UCSD-AML1 (cell line): ENCODE data around the gene MAGI2.
"Not testable (repeated sequence)": the region's sequence is repeated elsewhere in the genome, so short reads cannot be mapped to it uniquely, and the experiment has no call there.

Source experiments
- DNase-seq: peaks from one replicate; lab custom pipeline; 2025; ENCODE audit not compliant: unreplicated experiment; lab: John Stamatoyannopoulos, UW

MAGI2 gene

DNA sequence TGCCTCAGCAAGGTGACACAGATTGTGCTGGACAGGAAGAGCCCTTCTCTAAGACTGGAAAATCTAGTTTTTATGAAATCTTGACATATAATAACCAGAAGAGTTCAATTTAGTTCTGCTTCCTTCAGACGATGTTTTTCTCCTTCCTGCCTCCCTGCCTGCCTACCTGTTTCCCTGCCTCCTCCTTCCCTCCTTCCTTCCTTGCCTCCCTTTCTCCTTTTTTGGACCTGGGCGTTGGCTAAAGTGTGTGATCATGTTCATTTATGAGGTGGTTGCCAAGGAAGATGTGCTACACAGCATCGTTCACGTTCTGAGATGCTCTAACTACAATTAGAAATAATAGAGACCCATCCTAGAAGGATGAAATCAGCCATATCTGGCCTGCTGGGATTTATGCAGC is 1430.3 kb downstream of the MAGI2 start:
- DNase-seq, result no peak

DNA sequence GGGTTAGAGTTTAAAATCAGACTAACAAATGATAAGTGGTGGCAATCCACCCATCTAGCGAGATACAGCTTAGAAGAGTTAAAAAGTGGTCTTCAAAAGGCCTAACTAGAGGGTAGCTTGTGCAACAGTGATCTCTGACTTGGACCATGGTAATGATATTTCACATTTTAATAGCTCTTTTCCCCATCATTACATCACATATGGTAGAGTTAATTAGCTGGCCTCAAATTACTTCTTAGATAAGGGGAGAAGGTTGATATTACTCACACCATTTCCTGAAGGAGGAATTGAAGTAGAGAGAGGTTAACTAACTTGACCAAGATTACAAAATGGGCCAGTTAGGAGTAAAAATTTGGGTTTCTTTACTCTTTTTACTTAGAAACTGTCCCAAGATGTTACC is 1431.3 kb downstream of the MAGI2 start:
- DNase-seq, result no peak

DNA sequence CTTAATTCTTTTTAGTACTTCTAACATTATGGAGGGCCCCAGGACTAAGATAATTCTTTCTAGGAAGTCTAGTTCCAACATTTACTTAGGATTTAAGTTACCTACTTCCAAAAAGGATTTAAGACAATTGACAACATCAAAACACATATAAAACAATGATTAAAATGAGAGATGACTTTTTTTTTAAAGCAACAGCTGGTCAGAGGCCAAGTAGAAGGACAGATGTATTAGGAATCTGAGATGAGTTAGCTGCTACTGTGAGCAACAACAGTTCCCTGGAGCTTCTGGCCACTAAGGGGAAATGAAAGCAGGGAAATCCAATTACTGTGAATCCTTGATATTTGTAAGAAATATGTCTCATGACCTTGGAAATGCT is 1432.6 kb downstream of the MAGI2 start:
- no peak for DNase-seq

DNA sequence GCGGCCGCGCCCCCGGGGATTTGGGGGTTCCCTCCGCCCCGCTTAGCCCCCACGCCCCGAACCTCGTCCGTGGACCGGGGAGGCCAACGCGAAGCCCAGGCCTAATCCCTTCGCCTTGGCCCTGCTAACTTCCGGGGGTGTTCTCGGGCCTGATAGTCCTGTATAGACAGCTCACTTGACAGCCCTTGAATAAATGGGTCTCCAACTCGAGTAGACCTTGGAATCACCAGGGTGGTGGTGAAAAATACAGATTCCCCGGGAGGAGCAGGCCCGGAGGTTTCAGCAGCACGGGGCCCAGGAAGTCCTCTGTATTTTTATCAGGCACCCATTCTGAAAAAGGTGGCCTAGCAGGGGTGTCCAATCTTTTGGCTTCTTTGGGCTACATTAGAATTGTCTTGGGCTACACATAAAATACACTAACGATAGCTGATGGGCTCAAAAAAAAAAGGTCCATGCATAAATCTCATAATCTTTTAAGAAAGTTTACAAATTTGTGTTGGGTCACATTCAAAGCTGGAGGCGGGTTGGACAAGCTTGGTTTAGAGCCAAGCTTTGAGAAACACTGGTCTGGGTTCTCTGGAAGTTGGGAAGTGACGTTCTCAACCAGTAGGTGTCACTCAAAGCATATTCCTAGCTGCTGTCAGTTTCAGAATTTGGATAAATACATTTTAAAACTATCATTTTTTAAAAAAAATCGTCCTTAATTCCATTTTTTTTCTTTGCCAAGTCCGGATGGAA is 1433.2 kb downstream of the MAGI2 start:
- peak; percentile 16 for DNase-seq

DNA sequence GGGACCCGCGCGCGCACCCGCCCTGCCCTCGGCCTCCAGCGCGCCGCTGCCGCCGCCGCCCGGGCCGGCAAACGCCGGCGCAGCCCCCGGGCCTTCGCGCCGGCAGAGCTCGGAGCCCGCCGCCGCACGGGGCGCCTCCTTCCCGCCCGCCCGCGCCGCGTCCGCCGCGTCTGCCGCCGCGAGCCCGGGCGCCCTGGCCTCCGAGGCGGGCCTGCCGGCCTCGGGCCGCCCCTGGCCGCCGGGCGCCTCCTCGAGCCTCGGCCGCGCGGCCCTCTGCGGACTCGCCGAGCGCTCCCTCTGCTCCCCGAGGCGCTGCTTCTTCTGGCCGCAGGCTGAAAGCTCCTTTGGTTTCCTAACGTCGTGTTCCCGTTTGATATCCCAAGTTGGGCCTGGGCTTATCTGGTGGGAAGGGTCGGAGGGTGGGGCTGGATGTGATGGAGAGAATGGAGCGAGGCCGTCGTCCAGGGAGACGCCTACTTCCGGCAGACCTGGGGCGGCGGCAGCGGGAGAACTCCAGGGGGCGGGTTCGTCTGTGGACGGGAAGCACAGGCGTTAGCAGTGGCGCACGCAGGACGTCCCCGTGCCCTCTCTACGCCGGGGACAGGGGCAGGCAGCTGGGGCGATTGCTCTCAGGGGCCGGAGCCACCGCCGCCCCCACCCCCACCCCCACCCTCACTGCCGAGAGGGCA is 1433.9 kb downstream of the MAGI2 start:
- DNase-seq, result peak; percentile 48

DNA sequence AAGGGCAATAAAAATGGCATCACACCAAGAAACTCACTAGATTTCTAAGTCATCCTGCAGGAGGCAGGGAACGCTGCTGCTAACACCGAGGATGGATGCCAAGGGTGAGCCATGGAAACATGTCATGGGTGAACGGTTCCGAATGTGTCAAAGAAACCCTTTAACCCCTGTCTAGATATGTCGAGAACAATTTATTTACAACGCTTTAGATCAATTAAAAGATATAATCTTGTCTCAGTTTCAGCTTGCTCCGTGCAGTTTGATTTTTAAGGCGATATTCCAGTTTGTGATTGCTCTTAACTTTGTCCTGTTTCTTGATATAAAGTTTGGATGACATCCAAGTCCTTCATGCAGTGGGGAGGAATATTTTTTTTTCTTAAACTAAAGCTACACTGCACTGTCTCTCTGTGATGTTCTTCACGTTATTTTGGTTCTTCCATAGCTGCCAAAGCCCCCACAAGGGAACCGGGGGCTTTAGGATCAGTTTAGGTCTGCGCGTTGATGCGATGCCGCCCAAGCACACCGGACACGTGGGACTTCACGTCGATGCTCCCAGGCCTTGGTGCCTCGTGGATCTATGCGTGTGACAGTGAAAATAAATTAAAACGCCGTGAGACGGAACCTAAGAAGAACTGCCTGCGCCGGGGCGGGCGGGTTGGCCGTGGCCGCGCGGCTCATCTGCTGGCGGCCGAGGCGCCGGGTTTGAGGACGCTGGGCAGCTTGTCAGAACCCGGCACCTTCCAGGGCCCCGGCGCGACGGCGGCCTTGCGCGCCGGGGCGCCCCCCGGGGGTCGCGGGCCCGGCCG is 1434.6 kb downstream of the MAGI2 start:
- DNase-seq, result no peak

DNA sequence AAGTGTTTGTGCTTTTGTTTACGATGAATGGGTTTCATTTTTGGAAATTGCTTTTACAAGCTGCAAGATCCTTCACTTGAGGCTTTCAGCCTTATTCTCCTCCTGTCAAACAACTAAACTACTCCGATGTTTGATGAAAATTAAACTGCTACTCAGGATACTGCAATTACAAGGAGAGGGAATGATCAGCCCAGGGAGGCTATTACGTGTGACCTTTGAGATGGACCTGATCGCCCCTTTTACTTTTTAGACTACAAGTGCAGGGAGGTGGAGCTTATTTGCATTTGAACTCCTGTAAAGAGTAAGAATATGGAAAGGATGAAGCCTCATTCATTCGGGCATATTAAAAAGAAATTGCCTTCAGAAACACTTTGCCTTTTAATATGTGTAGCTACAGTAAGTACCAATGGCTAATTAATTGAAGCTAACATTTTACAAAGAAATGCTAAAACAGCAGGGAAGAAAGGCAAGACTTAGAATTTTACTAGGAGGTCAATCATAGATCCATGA is 1435.8 kb downstream of the MAGI2 start:
- DNase-seq, result no peak

DNA sequence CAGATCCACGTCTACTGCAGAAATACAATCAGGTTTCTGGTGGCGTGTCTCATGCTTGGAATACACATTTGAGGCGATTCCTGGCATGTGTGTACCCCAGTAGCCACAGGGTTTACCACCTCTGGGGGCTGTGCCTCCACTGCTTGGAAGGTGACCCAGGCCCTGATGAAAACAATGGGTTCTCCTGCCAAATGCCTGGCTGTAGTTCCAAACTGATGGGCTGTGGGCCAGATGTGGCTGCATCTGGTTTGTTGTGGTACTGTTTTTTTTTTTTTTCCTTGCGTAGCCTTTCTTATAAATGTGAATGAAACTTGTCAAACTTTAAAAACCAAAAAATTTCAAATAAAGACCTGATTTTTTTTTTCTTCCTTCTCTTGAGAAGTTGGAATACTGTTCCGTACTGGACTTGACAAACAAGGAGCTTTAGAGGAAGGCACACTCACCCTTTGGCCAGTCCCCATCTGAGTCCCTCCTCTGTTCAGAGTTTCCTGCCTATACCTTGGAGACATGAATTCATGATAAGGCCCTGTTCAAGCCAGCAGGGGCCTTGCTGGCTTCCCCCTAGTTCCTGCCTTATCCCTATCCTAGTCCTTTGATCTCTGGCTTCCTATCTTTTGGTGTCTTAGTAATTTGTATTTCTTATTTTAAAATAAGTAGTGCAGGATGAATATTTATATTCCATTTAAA is 1437.8 kb downstream of the MAGI2 start:
- DNase-seq, result no peak

DNA sequence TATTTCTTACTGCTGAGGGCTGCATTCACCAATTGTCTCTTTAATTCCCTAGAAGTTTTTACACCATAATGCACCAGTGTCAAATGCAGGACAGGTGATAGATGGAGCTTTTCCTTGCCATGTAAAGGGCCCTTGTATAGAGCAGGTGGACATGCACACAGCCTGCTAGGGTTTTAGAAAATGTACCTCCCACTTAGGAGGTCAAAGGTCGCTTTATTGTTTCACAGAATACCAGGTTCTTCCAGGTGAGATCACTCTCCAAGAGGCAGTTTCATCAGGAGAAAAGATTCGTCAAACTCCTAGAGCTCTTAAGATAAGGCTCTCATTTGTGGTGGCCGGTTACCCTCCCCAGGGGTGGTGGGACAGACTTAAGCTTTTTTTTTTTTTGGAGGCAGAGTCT is 1439.1 kb downstream of the MAGI2 start:
- no peak for DNase-seq

DNA sequence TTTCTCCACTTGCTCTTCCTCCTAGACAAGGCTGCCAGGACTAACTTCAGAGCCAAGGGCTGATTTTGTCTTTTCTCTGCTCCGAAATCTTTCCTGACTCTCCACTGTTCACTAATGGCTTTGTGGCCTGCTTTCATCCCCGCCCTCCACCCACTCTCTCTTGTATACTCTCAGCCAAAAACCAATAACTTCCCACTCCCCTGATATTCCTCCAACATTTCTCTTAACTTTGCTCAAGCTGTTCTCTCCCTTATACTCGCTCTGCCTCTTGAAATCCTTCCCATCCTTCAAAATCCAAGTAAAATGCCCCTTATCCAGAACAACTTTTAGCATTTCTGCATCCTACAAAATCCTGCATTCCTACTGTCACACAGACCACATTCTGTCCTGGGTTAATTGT is 1440.1 kb downstream of the MAGI2 start:
- DNase-seq, result no peak

DNA sequence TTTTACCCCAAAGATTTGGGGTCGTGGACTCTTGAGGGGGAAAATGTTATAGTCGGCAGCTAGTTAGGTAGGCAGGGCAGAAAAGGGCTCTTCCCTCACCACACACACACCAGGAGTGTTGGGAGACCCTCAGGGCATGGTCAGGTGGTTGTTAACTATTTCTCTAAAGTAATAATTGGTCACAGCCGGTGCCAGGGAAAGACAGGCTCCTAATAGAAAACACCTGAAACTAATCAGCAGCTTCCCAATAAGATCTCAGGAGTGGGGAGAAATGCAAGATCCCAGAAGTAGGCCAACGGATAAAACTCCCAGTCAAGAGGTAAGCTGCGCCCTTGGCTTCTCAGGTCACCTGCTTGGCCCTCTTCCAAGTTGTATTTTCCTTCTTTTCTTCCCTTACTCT is 1441.8 kb downstream of the MAGI2 start:
- DNase-seq, result no peak

DNA sequence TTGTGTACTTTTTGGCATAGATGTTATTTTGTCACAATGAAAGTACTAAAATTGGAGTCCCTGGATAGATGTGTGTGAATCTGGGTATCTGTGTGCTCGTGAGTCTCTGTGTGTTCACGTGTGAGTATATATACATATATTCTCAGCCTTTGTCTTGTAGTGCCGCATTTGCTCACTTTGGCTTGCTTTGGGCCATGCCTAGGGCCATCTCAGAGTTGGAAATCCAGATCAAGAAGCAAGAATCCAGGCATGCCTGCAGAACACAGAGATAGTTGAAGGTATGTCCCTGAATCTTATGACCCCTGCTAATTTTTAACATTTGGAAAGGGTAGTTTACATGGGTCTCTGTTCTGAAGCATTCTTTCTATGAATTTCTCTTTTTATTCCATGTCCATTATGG is 1446.2 kb downstream of the MAGI2 start:
- DNase-seq, result no peak

DNA sequence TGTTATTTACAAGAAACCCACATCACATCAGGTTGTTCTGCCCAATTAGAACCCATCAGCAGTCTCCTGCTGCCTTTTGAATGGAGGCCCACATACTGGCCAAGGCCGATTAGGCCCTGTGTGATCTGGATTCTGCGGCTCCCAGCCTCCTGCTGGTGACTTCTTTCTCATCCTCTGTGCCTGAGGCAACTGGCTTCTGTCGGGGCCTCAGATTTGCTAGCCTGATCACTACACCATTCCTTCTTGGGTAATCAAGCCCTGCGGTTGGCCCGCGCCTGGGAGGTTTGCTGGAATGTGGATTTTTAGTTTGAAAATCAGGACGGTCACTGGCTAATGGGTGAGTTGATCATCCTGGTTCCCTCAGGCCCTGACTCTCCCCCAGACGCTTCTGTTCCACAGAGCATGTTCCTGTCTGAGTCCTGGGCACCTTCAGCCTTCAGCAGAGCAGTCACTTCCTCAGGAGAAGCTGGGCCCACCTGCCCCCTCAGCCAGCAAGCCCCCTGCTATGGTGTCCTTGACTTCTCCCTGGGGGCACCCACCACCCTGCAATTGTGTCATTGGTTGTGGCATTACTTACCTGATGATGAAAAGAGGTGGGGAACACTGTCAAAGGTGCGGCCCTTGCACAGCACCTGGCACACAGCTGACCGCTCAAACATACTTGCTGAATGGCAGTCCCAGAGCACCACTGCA is 1447.3 kb downstream of the MAGI2 start:
- no peak for DNase-seq

DNA sequence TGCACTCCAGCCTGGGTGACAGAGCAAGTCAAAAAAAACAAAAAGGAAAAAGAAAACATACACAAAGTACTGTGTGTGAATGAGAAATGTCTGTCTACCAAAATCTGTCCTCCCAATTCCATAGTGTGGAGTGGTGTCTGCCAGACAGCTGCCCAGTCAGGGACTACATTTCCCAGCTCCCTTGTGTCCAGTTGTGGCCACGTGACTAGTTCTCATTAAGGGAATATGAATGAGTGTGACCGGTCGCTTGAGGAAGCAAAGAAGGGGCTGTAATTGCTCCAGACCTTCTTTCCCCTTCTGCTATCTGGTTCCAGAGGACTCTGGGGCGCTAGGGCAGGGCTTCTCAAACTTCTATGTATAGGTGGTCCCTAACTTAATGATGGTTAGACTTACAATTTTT is 1450.8 kb downstream of the MAGI2 start:
- no peak for DNase-seq

DNA sequence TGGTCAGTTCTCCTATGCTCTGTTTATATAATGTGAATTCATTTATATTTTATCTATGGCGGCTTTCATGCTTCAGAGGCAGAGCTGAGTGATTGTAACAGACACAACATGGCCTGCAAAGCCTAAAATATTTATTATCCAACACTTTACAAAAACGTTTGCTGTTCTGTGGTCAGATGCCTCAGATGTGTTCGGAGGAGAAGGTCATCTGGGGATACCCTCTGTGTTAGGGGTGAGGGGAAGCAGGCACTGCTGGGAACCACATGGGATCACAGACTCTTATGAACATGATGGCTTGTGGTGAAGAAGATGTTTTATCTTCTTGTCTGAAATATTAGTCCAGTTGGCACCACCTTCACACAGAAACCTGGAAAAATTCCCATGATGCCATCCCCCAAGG is 1451.4 kb downstream of the MAGI2 start:
- no peak for DNase-seq

DNA sequence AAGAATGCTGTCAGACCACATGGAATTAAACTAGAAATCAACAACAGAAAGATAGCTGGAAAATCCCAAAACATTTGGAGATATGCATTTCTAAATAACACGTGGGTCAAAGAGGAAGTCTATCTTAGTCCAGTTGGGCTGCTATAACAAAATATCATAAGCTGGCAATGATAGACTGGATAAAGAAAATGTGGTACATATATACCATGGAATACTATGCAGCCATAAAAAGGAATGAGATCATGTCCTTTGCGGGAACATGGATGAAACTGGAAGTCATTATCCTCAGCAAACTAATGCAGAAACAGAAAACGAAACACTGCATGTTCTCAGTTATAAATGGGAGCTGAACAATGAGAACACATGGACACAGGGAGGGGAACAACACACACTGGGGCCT is 1454.3 kb downstream of the MAGI2 start:
- not testable (repeated sequence) for DNase-seq

DNA sequence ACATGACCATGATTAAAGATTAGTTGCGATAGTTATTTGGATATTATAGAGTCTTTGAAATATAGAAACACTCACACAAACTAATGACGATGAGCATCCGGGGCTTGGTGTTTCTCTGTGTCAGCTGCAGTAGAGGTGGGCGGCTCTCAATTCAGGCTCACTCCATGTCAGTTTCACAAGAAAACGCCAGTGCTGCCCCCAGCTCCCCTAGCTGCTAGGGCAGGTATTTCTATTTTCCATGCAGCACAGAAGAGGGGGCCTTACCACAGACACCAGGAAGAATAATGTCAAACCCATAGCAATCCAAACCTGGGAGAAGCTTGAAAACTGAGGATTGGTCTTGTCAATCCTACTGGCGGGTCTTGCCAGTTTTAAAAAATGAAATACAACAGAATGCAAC is 1457.8 kb downstream of the MAGI2 start:
- no peak for DNase-seq

DNA sequence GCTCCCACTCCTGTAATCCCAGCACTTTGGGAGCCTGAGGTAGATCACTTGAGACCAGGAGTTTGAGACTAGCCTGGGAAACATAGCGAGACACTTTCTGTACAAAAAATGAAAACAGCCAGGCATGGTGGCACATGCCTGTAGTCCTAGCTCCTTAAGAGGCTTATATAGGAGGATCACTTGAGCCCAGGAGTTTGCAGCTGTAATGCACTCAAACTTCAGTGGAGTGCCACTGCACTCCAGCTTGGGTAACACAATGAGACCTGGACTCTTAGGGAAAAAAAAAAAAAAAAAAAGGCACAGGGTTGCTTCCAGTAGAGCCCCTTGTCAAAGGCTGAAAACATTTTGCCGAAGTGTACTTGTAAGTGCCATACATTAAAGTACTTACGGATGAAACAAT is 1459.6 kb downstream of the MAGI2 start:
- no peak for DNase-seq

DNA sequence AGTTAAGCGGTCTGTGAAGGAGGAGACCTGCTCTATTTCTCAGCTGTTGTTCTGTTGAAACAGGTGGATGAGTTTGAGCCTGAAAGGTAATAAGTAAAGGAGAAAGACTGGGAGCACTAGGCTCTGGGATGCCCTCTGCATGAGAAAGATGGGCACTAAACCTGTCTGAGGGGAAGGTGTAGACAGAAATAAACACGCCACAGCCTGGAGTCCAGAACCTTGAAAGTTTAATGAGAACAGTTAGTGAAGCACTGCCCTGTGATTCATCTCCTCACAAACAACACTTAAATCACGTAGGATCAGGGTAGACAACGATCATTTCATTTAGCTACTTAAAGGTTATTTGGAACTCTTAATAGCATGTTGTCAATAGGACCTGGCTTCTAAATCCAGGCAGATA is 1461.8 kb downstream of the MAGI2 start:
- no peak for DNase-seq

DNA sequence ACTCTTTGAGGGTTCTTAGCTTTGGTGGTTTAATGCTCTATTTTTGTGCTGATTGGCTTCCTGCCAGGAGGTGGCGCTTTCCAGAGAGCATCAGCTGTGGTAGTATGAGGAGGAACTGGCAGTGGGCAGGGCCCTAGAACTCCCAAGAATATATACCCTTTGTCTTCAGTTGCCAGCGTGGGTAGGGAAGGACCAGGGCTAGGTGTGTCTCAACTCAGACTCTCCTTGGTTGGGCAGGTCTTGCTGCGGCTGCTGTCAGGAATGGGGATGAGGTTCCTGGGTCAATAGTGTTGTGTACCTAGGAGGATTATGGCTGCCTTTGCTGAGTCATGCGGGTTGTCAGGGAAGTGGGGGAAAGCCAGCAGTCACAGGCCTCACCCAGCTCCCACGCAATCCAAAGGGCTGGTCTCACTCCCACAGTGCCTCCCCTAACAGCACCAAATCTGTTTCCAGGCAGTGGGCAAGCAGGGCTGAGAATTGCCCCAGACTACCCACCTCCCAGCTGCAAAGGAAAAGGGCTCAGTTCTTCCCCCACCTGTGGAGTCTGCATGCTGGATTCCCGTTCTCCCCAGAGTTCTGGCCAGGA is 1463.4 kb downstream of the MAGI2 start:
- DNase-seq, result peak; percentile 14
